ENCODE measurements around the gene CUL5.

DNA sequence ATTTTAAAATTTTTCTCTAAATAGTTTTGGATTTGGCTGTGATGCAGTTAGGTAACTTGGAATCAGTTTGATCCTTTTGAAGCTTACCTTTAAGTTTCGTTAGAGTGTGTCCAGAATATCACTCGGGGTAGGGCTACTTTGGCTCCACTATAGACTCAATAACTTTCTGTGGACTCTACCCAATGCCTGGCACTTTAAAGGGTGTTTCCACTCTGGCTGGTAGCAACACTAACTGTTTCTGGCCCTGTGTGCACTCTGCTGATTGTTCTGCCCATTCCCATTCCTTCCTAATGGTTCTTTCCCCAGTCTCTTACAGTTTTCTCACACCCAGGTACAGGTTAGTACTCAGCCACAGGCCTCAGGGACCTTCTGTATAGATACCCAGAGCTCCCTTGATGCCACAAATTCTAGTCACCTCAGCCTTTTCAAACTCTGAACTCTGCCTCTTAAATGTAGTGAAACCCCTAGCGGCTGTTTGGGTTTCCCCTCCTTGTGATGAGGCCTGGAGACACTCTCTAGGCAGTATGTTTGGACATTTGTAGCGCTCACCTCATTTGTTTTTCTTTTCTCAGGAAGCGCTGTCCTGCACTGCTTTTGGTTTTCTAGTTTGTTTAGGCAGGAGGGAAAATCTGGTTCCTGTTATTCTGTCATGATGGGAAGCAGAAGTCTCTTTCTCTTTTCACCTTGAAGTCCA lies 16.8 kb downstream of the CUL5 start:
- TF ChIP-seq, protein P1, sequence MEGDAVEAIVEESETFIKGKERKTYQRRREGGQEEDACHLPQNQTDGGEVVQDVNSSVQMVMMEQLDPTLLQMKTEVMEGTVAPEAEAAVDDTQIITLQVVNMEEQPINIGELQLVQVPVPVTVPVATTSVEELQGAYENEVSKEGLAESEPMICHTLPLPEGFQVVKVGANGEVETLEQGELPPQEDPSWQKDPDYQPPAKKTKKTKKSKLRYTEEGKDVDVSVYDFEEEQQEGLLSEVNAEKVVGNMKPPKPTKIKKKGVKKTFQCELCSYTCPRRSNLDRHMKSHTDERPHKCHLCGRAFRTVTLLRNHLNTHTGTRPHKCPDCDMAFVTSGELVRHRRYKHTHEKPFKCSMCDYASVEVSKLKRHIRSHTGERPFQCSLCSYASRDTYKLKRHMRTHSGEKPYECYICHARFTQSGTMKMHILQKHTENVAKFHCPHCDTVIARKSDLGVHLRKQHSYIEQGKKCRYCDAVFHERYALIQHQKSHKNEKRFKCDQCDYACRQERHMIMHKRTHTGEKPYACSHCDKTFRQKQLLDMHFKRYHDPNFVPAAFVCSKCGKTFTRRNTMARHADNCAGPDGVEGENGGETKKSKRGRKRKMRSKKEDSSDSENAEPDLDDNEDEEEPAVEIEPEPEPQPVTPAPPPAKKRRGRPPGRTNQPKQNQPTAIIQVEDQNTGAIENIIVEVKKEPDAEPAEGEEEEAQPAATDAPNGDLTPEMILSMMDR (conservative IDR thresholded peaks at IDR 0.05; ENCODE audit: low read depth, low read length): 0 out of 2 replicates have a peak, but pooled peaks have one; percentile 19
- no peak for TF ChIP-seq POLR2A (IDR thresholded peaks at IDR 0.05; ENCODE audit: low read depth, low read length)
- TF ChIP-seq CHD1 (IDR thresholded peaks at IDR 0.05; ENCODE audit: low read depth, low read length): no peak
- TF ChIP-seq, protein P2, sequence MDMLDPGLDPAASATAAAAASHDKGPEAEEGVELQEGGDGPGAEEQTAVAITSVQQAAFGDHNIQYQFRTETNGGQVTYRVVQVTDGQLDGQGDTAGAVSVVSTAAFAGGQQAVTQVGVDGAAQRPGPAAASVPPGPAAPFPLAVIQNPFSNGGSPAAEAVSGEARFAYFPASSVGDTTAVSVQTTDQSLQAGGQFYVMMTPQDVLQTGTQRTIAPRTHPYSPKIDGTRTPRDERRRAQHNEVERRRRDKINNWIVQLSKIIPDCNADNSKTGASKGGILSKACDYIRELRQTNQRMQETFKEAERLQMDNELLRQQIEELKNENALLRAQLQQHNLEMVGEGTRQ (IDR thresholded peaks at IDR 0.05; ENCODE audit: low read depth, low read length): no peak
- TF ChIP-seq BHLHE40 (IDR thresholded peaks at IDR 0.05; ENCODE audit: low read depth, low read length): no peak
- TF ChIP-seq MAFK (IDR thresholded peaks at IDR 0.05; ENCODE audit: low read depth, low read length): no peak
- no peak for TF ChIP-seq NFE2L2 (IDR thresholded peaks at IDR 0.05; ENCODE audit: low read depth, low read length)
